ENCODE measurements around the gene STARD3NL.
A peak's percentile ranks its signal among the peaks of the same experiment; 100 is the strongest.
"Not testable (repeated sequence)": the region's sequence is repeated elsewhere in the genome, so short reads cannot be mapped to it uniquely, and the experiment has no call there.

Gene STARD3NL

GRCh38 chr7:38178004-38178694, at the start of gene STARD3NL:
STARD3NL (plus strand) TSS chr7:38178245; CDS start chr7:38207505, 29,260 bp downstream.
- peak; percentile 82 for DNase-seq

DNA sequence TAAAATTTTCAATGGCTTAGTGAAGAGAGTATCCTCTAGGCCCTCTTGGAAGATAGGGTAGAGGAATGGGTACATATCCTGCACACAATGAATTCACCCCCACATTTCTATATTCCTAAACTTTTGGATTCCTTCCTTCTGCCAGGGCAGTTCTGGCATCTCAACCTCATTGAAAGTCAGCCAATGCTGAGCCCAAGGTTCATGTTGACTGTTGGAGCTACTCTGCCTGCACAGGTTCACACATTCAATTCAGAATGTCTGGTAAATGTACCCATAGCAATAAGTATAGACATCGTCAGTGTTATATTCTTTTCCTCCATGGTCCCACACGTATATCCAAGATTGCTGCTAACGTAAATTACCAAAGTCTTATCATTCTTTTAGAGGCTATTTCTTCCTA, 48.9 kb upstream of the STARD3NL start:
- no peak for DNase-seq

DNA sequence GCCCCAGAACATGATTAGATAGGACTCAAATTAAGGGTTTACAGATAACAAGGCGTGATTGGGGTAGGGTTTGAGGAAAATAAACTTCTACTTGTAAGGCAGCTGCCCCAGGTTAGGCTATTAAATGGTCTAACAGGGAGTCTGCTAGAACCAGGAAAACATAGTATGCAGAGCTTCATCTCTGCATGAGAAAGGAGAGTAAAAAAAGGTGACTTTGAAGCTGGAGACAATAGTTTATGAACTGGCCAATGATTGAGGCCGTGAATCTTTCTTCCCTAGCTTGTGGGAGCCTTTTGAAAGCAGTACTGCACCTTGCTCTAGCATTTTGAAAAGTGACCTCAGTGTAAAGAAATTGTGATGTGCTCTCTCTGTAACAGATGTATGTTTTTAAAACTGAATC, 48.5 kb upstream of the STARD3NL start:
- no peak for DNase-seq

GRCh38 chr7:38138171-38138570, 39.9 kb upstream of the STARD3NL start:
- DNase-seq: no peak

- DNase-seq: no peak
Observed at GRCh38 chr7:38141187-38141586, 36.9 kb upstream of the STARD3NL start.

GRCh38 chr7:38142736-38143135, 35.3 kb upstream of the STARD3NL start:
- no peak for DNase-seq

DNA sequence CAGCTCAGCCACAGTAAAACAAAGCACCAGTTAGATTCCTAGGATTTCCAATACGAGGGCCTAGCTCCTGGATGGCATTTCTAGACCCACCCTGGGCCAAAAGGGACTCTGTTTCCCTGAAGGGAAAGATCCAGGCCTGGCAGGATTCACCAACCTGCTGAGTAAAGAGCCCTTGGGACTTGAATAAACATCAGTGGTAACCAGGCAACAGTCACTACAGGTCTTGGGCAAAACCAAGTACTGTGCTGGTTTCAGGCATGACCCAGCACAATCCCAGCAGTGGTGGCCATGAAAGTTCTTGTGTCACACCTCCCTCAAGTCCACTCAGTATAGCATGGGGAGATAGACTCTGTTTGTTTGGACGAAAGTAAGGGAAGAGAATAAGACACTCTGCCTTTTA, 31.0 kb upstream of the STARD3NL start:
- DNase-seq: no peak

DNA sequence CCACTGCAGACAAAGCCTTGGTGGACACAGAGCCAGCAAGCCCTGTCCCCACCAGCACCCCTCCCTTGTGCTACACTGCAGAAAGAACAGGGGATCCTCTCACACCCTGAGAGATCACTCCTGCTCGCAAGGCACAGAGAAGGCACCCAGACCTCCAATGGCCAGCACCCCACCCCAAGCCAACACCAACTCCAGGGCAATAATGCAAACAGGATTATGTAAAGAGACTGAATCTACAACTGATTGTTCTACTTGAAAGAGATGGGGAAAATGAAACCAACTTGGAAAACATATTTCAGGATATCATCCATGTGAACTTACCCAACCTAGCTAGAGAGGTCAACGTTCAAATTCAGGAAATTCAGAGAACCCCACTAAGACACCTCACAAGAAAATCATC, 26.5 kb upstream of the STARD3NL start:
- no peak for DNase-seq

DNA sequence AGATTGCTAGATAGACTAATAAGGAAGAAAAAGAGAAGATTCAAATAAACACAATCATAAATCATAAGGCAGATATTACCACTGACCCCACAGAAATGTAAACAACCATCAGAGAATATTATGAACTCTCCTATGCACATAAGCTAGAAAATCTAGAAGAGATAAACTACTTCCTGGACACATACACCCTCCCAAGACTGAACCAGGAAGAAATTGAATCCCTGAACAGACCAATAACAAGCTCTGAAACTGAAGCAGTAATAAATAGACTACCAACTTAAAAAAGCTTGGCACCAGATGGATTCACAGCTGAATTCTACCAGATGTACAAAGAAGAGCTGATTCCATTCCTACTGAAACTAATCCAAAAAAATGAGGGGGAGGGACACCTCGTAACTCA, 24.5 kb upstream of the STARD3NL start:
- DNase-seq: no peak

DNA sequence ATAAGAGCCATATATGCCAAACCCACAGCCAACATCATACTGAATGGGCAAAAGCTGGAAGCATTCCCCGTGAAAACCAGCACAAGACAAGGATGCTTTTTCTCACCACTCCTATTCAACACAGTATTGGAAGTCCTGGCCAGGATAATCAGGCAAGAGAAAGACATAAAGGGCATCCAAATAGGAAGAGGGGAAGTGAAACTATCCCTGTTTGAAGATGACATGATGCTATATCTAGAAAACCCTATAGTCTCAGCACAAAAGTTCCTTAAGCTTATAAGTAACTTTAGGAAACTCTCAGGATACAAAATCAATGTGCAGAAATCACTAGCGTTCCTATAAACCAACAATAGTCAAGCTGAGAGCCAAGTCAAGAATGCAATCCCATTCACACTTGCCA, 23.8 kb upstream of the STARD3NL start:
- DNase-seq: no peak

DNA sequence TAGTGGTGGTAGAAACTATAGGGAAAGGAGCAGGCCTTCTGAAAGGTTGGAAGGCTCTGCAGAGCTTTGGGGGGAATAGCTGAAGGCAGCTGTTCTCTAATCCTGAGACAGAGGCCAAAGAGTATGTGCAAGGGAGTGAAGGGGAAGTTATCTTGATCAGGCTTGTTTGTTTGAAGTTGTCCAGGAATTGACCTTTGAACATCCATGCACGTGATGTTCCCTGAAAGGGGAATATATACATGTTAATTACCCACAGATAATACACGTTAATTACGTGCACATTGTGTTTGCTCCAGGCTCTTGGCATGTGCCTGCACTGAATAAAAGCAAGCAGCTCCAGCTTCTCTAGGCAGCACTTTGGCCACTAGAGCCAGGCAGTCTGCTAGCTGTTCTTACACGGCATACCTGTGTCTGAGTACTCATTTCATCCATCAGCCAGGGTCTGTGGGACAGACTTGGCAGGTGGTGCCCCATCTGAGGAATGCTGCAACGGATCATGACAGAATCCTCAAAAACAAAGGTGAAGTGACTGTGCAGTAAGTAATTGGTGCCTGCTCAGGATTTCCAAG, 18.0 kb upstream of the STARD3NL start:
- no peak for DNase-seq

DNA sequence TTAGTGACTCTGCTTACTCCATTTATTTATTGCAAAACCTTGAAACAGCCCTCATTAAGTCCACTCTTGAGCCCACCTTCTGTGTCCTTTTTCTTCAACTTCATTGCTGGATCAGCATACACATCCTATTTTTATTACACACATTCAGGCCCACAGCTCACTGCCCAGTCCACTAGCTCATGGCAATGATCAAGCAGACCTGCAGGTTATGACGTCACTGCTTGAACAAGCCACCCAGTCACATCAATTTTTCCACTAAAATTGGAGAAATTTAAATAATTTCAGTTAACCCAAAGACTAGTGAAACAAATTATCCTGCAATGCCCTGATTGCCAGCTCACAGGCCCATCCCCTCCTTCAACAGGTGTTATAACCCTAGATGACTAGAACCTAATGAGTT, 16.0 kb upstream of the STARD3NL start:
- DNase-seq: no peak

GRCh38 chr7:38163671-38164070, 14.4 kb upstream of the STARD3NL start:
- no peak for DNase-seq

DNA sequence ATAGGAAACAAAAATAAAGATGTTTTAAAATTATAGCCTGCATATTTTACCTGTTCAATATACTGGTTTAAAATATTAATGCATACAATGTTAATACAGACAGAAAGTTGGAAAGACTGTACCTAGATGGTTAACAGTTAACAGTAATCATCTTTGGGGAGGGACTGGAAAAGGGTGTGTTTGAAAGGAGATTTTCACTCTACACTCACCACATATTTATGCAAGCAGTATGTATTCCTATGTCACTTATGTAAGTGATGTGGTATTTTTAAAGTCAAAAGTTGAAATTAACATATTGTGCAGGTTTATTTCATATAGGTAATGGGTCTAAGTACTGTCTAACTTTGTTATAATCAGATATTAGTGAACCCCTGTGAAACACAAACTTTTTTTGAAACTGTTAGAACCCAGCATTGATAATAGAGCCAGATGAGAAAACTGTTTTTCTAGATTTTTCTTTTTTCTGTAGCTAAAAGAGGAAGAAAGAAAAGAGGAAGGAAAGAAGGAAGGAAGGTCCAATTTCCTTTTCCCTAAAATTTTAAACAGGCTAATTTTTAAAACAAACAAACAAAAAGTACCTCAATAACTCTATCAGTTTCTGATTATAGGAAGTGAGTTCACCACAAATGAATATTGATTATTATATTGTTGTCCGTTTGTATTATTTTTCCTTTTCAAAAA, 9.0 kb upstream of the STARD3NL start:
- no peak for DNase-seq

- DNase-seq: no peak
Observed at GRCh38 chr7:38169847-38170246, 8.2 kb upstream of the STARD3NL start.

DNA sequence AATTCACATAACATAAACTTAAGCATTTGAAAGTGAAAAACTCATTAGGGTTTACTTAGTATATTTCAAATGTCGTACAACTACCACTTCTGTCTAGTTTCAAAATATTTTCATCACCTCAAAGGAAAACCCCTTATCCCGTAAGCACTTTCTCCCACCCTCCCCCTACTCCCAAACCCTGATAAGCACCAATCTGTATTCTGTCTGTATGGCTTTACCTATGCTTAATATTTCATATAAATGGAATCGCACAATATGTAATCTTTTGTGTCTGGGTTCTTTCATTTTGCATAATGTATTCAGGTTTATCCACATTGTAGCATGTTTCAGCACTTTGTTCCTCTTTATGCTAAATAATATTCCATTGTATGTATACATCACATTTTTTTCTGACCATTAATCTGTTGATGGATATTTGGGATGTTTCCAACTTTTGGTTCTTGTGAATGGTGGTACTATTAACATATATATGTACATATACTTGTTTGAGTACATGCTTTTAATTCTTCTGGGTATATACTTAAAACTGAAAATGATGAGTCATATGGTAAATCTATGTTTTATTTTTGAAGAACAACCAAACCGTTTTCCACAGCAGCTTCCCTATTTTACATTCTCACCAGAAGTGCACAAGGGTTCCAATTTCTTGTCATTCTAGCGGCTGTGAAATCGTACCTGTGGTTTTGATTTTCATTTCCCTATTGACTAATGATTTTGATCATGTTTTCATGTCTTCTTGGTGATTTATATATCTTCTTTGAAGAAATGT, 6.2 kb upstream of the STARD3NL start:
- no peak for DNase-seq

DNA sequence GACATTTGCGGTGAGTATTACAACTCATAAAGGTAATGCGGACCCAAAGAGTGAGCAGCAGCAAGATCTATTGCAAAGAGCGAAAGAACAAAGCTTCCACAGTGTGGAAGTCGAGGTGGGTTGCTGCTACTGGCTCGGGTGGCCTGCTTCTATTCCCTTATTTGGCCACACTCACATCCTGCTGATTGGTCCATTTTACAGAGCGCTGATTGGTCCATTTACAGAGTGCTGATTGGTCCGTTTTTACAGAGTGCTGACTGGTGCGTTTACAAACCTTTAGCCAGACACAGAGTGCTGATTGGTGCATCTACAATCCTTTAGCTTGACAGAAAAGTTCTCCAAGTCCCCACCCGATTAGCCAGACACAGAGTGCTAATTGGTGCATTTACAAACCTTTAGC, 2.5 kb upstream of the STARD3NL start:
- not testable (repeated sequence) for DNase-seq

DNA sequence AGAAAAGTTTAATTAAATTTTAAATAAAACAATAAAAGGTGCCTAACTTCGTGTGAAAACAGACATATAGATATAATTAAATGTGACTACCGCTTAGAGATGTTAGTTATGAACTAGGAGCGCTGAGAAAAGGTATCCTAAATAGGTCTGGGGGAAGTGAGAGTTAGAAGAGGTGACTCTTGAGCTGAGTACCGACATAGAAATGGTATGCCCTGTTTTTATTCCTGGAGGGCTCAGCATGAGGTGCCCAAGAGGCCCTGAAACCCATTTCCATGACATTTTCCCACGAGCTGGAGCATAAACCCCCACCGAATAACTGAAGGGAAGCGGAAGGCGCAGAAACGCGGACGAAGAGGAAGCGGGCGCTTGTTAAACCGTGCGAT, 433 bp upstream of the STARD3NL start:
- DNase-seq: no peak

DNA sequence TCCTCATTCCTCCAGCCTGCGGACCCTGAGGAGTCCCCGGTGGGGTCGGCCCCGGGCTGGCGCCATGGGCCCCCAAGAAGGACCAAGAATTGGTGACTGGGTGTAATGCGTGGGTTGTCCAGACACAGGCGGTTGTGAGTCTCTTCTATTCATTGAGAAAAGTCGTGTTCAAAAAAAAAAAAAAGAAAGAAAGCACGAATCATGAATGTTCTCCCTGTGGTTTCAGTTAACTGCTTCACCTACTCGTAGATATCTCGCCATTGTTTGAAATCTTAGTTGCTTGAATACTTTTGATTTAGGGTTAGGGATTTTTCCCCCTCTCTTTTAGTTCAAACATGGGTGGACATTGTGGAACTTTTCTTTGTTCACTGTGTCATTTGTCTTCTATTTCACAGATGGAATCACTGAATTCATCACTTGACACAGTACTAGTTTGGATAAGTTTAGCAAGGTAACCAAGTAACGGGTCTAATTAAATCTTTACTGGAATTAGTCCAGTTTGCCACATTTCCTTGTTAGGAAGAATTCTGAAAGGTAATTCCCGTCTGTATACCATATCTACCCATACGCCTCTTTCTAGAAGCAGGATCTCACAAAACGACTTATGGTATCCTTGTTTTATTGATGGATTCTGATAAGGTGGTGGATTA, 775 bp downstream of the STARD3NL start:
- DNase-seq: no peak

DNA sequence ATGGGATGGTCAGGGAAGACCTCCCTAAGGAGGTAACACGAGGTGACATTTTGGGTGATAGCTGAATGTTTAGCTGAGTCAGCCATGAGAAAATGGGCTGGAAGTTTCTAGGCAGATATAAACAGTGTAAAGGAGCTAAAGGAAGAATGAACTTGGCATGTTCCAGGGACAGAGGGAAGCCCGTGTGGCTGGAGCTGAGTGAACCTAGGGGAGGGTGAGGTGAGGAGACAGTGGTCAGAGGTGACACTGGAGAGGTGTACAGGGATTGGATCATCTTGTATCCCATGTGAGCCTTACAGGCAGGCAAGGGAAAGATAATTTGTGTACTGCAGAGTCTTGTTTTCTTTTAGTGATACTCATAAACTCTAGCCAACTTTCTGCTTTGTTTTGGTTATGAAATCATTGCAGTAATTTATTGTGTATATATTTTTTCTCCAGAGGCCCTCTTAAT, 1.8 kb downstream of the STARD3NL start:
- no peak for DNase-seq

GRCh38 chr7:38181111-38181510, 3.1 kb downstream of the STARD3NL start:
- DNase-seq: no peak

DNA sequence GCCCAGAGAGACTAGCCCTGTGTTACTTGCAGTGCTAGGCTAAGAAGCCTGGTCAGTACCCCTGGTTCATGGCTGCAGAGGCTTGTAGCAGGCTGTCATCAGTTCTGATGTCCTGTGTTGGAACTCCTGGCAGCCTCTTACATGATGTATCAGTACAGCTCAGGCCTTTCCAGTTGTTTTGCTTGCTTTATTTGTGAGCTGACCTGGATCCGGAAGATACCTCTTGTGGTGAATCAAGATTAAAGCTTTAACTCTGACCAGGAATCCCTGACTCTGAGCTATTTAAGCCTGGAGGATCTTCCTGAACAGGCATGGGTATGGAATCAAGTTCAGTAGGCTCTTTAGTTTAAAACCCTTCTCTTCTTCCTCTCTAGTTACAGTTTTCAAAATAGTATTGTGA, 4.4 kb downstream of the STARD3NL start:
- no peak for DNase-seq
